Mammary epithelial cell (primary cell): ENCODE results near the gene HGS.

Experiments used
- EZH2 ChIP-seq: IDR thresholded peaks from 2 replicates; pipeline ENCODE4 v1.6.1; 2012; ENCODE audit warnings: low read length, inconsistent platforms, borderline replicate concordance
- TF ChIP-seq, protein P1 (sequence below), 2 donors: IDR thresholded peaks in 1 of 2; conservative IDR thresholded peaks in 1 of 2; 2 replicates each; pipeline ENCODE4 v1.5.1; 2011 to 2012; ENCODE audit warnings: inconsistent platforms in 2 of 2, low read length in 2 of 2, mild to moderate bottlenecking in 2 of 2, control low read depth in 1 of 2, low read depth in 1 of 2; ENCODE audit not compliant: insufficient read depth in 1 of 2; ENCODE audit errors: extremely low read depth in 1 of 2

DNA sequence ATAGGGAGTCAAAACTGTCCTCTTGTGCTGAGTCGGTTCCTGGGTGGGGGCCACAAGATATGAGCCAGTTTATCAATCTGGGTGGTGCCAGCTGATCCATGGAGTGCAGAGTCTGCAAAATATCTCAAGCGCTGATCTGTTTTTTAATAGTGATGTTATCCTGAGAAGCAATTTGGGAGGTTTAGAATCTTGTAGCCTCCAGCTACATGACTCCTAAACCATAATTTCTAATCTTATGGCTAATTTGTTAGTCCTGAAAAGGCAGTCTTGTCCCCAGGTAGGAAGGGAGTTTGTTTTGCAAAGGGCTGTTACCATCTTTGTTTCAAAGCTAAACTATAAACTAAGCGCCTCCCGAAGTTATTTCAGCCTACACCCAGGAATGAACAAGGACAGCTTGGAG is 45.1 kb upstream of the HGS start:
- TF ChIP-seq, protein P1, sequence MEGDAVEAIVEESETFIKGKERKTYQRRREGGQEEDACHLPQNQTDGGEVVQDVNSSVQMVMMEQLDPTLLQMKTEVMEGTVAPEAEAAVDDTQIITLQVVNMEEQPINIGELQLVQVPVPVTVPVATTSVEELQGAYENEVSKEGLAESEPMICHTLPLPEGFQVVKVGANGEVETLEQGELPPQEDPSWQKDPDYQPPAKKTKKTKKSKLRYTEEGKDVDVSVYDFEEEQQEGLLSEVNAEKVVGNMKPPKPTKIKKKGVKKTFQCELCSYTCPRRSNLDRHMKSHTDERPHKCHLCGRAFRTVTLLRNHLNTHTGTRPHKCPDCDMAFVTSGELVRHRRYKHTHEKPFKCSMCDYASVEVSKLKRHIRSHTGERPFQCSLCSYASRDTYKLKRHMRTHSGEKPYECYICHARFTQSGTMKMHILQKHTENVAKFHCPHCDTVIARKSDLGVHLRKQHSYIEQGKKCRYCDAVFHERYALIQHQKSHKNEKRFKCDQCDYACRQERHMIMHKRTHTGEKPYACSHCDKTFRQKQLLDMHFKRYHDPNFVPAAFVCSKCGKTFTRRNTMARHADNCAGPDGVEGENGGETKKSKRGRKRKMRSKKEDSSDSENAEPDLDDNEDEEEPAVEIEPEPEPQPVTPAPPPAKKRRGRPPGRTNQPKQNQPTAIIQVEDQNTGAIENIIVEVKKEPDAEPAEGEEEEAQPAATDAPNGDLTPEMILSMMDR (conservative IDR thresholded peaks at IDR 0.05 in 1 of 2, IDR thresholded peaks at IDR 0.05 in 1 of 2; ENCODE audit: extremely low read depth in 1 of 2, insufficient read depth in 1 of 2, low read depth in 1 of 2, low read length in 2 of 2) = no peak
- TF ChIP-seq EZH2 = no peak
